ENCODE data around the gene LANCL2.

LANCL2 gene

GRCh38 chr7:55427342-55427741, 62.2 kb downstream of the LANCL2 start:
- H3K36me3 ChIP-seq (ENCODE audit: control insufficient read depth, insufficient read depth, low read length): peaks cover 10% of the 10 kb centered on the region; the same call in 1 of the 2 replicates
- no peak overlapping the region for H3K4me3 ChIP-seq (ENCODE audit: low read depth, low read length)
- no peaks in the 10 kb centered on the region for H3K27me3 ChIP-seq (ENCODE audit: control insufficient read depth, insufficient read depth, low read length)
- peaks cover 15% of the 10 kb centered on the region for H3K4me1 ChIP-seq (ENCODE audit: control insufficient read depth, insufficient read depth, low read length)
- H3K9ac ChIP-seq (ENCODE audit: low read length): no peak overlapping the region
- no peak overlapping the region for H3K27ac ChIP-seq (ENCODE audit: low read depth, low read length)
- no peaks in the 10 kb centered on the region for H3K9me3 ChIP-seq (ENCODE audit: control insufficient read depth, insufficient read depth, low read depth, low read length)

DNA sequence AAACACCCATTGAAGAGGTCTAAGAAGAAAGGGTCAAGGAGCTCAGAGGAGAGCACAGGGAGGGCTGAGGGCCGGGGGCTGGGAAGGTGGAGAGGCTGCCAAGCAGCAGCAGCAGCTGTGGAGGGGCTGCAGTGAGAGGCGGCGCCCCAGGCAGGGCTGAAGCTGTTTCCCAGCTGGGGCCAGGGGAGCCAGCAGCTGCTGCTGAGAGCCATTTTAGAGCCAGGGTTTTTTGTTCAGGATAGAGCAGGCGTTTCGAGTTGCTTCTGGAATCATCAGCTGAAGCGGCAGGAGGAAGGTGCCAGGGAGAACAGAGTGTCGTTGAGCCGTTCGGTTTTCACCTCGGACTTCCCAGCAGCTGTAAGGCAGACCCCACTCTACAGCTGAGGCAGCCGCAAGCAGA, 62.7 kb downstream of the LANCL2 start:
- no peaks in the 10 kb centered on the region for H3K27me3 ChIP-seq (ENCODE audit: control insufficient read depth, insufficient read depth, low read length)
- no peak overlapping the region for H3K4me3 ChIP-seq (ENCODE audit: low read depth, low read length)
- no peak overlapping the region for H3K27ac ChIP-seq (ENCODE audit: low read depth, low read length)
- H3K36me3 ChIP-seq (ENCODE audit: control insufficient read depth, insufficient read depth, low read length): peaks cover 10% of the 10 kb centered on the region; the same call in 1 of the 2 replicates
- no peaks in the 10 kb centered on the region for H3K9me3 ChIP-seq (ENCODE audit: control insufficient read depth, insufficient read depth, low read depth, low read length)
- peaks cover 15% of the 10 kb centered on the region for H3K4me1 ChIP-seq (ENCODE audit: control insufficient read depth, insufficient read depth, low read length)
- no peak overlapping the region for H3K9ac ChIP-seq (ENCODE audit: low read length)

DNA sequence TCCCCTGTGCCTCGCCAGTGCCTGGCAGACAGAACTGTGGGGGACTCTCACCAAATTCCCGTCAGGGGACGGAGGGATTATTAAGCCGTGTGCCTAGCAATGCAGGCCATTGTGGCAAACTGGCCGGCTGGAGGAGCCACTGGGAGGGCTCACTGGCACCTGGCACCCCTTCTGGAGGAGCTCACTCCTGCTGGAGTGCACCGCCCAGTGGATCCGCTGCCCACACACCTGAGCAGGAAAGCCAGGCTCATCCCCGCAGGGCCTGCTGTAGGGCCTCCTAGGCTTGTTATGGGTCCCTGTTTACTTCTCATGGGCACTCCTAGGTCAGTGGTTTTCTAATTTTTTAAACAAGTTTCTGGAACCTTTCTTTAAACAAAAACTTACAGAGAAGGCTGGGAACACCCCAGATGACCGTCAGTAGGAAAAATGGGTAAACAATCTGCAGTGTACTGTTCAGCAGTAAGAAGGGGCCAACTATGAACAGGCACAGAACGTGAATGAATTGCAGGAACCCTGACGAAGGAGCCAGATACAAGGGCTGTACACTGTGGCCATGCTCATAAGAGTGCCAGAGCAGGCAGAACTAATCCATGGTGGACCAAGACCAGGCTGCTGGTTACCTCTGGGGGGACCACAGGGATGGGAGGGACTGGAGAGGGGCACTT, 64.8 kb downstream of the LANCL2 start:
- Histone ChIP-seq H3K9me3 (ENCODE audit: control insufficient read depth, insufficient read depth, low read depth, low read length) (no peaks in the 10 kb centered on the region), H3K4me3 (ENCODE audit: low read depth, low read length) (no peak overlapping the region), H3K27ac (ENCODE audit: low read depth, low read length) (no peak overlapping the region)

GRCh38 chr7:55431898-55432297, 66.8 kb downstream of the LANCL2 start:
- H3K36me3 ChIP-seq (ENCODE audit: control insufficient read depth, insufficient read depth, low read length): no peaks in the 10 kb centered on the region
- H3K9ac ChIP-seq (ENCODE audit: low read length): no peak overlapping the region
- no peak overlapping the region for H3K27ac ChIP-seq (ENCODE audit: low read depth, low read length)
- no peaks in the 10 kb centered on the region for H3K27me3 ChIP-seq (ENCODE audit: control insufficient read depth, insufficient read depth, low read length)
- H3K4me1 ChIP-seq (ENCODE audit: control insufficient read depth, insufficient read depth, low read length): peaks cover 5% of the 10 kb centered on the region
- H3K4me3 ChIP-seq (ENCODE audit: low read depth, low read length): no peak overlapping the region
- no peaks in the 10 kb centered on the region for H3K9me3 ChIP-seq (ENCODE audit: control insufficient read depth, insufficient read depth, low read depth, low read length)

More for the DNA sequence above, 64.8 kb downstream of the LANCL2 start:
- Histone ChIP-seq H3K9ac (ENCODE audit: low read length) (no peak overlapping the region), H3K27me3 (ENCODE audit: control insufficient read depth, insufficient read depth, low read length) (no peaks in the 10 kb centered on the region), H3K4me1 (ENCODE audit: control insufficient read depth, insufficient read depth, low read length) (peaks cover 15% of the 10 kb centered on the region), H3K36me3 (ENCODE audit: control insufficient read depth, insufficient read depth, low read length) (peaks cover 10% of the 10 kb centered on the region; the same call in 1 of the 2 replicates)

- Histone ChIP-seq H3K4me3 (ENCODE audit: low read depth, low read length) (no peak overlapping the region), H3K9me3 (ENCODE audit: control insufficient read depth, insufficient read depth, low read depth, low read length) (no peaks in the 10 kb centered on the region), H3K36me3 (ENCODE audit: control insufficient read depth, insufficient read depth, low read length) (no peaks in the 10 kb centered on the region), H3K4me1 (ENCODE audit: control insufficient read depth, insufficient read depth, low read length) (no peaks in the 10 kb centered on the region), H3K9ac (ENCODE audit: low read length) (no peak overlapping the region), H3K27me3 (ENCODE audit: control insufficient read depth, insufficient read depth, low read length) (no peaks in the 10 kb centered on the region), H3K27ac (ENCODE audit: low read depth, low read length) (no peak overlapping the region)
Observed at GRCh38 chr7:55432506-55432905, 67.4 kb downstream of the LANCL2 start.

GRCh38 chr7:55432939-55433784, 68.0 kb downstream of the LANCL2 start:
- no peaks in the 10 kb centered on the region for H3K4me1 ChIP-seq (ENCODE audit: control insufficient read depth, insufficient read depth, low read length)
- no peaks in the 10 kb centered on the region for H3K36me3 ChIP-seq (ENCODE audit: control insufficient read depth, insufficient read depth, low read length)
- H3K9ac ChIP-seq (ENCODE audit: low read length): no peak overlapping the region
- H3K4me3 ChIP-seq (ENCODE audit: low read depth, low read length): no peak overlapping the region
- no peaks in the 10 kb centered on the region for H3K9me3 ChIP-seq (ENCODE audit: control insufficient read depth, insufficient read depth, low read depth, low read length)
- H3K27ac ChIP-seq (ENCODE audit: low read depth, low read length): no peak overlapping the region
- H3K27me3 ChIP-seq (ENCODE audit: control insufficient read depth, insufficient read depth, low read length): no peaks in the 10 kb centered on the region

- Histone ChIP-seq H3K4me3 (ENCODE audit: low read depth, low read length) (no peak overlapping the region), H3K27ac (ENCODE audit: low read depth, low read length) (no peak overlapping the region), H3K9me3 (ENCODE audit: control insufficient read depth, insufficient read depth, low read depth, low read length) (no peaks in the 10 kb centered on the region), H3K4me1 (ENCODE audit: control insufficient read depth, insufficient read depth, low read length) (no peaks in the 10 kb centered on the region), H3K36me3 (ENCODE audit: control insufficient read depth, insufficient read depth, low read length) (no peaks in the 10 kb centered on the region), H3K9ac (ENCODE audit: low read length) (no peak overlapping the region), H3K27me3 (ENCODE audit: control insufficient read depth, insufficient read depth, low read length) (no peaks in the 10 kb centered on the region)
Observed at GRCh38 chr7:55435466-55435865, 70.3 kb downstream of the LANCL2 start.

GRCh38 chr7:55436457-55436856, 71.3 kb downstream of the LANCL2 start:
- H3K27ac ChIP-seq (ENCODE audit: low read depth, low read length): no peak overlapping the region
- H3K9ac ChIP-seq (ENCODE audit: low read length): no peak overlapping the region
- no peak overlapping the region for H3K4me3 ChIP-seq (ENCODE audit: low read depth, low read length)
- H3K4me1 ChIP-seq (ENCODE audit: control insufficient read depth, insufficient read depth, low read length): no peaks in the 10 kb centered on the region
- H3K27me3 ChIP-seq (ENCODE audit: control insufficient read depth, insufficient read depth, low read length): no peaks in the 10 kb centered on the region
- no peaks in the 10 kb centered on the region for H3K9me3 ChIP-seq (ENCODE audit: control insufficient read depth, insufficient read depth, low read depth, low read length)
- H3K36me3 ChIP-seq (ENCODE audit: control insufficient read depth, insufficient read depth, low read length): no peaks in the 10 kb centered on the region

GRCh38 chr7:55437375-55437774, 72.2 kb downstream of the LANCL2 start:
- no peaks in the 10 kb centered on the region for H3K36me3 ChIP-seq (ENCODE audit: control insufficient read depth, insufficient read depth, low read length)
- no peaks in the 10 kb centered on the region for H3K4me1 ChIP-seq (ENCODE audit: control insufficient read depth, insufficient read depth, low read length)
- no peaks in the 10 kb centered on the region for H3K9me3 ChIP-seq (ENCODE audit: control insufficient read depth, insufficient read depth, low read depth, low read length)
- H3K9ac ChIP-seq (ENCODE audit: low read length): no peak overlapping the region
- no peaks in the 10 kb centered on the region for H3K27me3 ChIP-seq (ENCODE audit: control insufficient read depth, insufficient read depth, low read length)
- no peak overlapping the region for H3K27ac ChIP-seq (ENCODE audit: low read depth, low read length)
- H3K4me3 ChIP-seq (ENCODE audit: low read depth, low read length): no peak overlapping the region

- H3K9ac ChIP-seq (ENCODE audit: low read length): no peak overlapping the region
- no peak overlapping the region for H3K4me3 ChIP-seq (ENCODE audit: low read depth, low read length)
- H3K27ac ChIP-seq (ENCODE audit: low read depth, low read length): no peak overlapping the region
Observed at GRCh38 chr7:55438085-55438756, 73.1 kb downstream of the LANCL2 start.

More at GRCh38 chr7:55438085-55438756, 73.1 kb downstream of the LANCL2 start:
- Histone ChIP-seq H3K27me3 (ENCODE audit: control insufficient read depth, insufficient read depth, low read length) (no peaks in the 10 kb centered on the region), H3K9me3 (ENCODE audit: control insufficient read depth, insufficient read depth, low read depth, low read length) (no peaks in the 10 kb centered on the region), H3K36me3 (ENCODE audit: control insufficient read depth, insufficient read depth, low read length) (no peaks in the 10 kb centered on the region), H3K4me1 (ENCODE audit: control insufficient read depth, insufficient read depth, low read length) (no peaks in the 10 kb centered on the region)

All from HUES6 (cell line).